22Rv1 (cell line): Measurements from ENCODE around the gene ISLR.

ENCODE experiments used
- H3K27ac ChIP-seq: fragments of 450-650 bp; 2 replicates; pipeline ENCODE4 v1.5.1; 2017
- CTCF ChIP-seq: fragments of 450-650 bp; IDR thresholded peaks from 2 replicates; pipeline ENCODE4 v1.5.1; 2017; ENCODE audit warnings: mild to moderate bottlenecking
- ZFX ChIP-seq: fragments of 450-650 bp; IDR thresholded peaks from 2 replicates; pipeline ENCODE4 v1.6.1; 2017; ENCODE audit warnings: antibody characterized with exemption, borderline replicate concordance

ISLR gene

GRCh38 chr15:74170875-74171578 lies 2.5 kb upstream of the ISLR start:
- TF ChIP-seq CTCF = no peak
- TF ChIP-seq ZFX = no peak
- no peak overlapping the region for H3K27ac ChIP-seq

GRCh38 chr15:74171965-74172541 lies 1.5 kb upstream of the ISLR start:
- no peak overlapping the region for H3K27ac ChIP-seq

GRCh38 chr15:74172701-74173379 lies 670 bp upstream of the ISLR start:
- no peak overlapping the region for H3K27ac ChIP-seq
- TF ChIP-seq CTCF (no peak), ZFX (no peak)

More at GRCh38 chr15:74171965-74172541, 1.5 kb upstream of the ISLR start:
- TF ChIP-seq ZFX (no peak), CTCF (no peak)

GRCh38 chr15:74174219-74174957 lies 878 bp downstream of the ISLR start:
- no peak overlapping the region for H3K27ac ChIP-seq
- TF ChIP-seq CTCF (no peak), ZFX (no peak)

GRCh38 chr15:74174958-74175253 lies 1.4 kb downstream of the ISLR start:
- H3K27ac ChIP-seq = no peak overlapping the region

GRCh38 chr15:74175271-74176191 lies 2.0 kb downstream of the ISLR start:
- no peak overlapping the region for H3K27ac ChIP-seq
- TF ChIP-seq CTCF (no peak), ZFX (no peak)

More at GRCh38 chr15:74174958-74175253, 1.4 kb downstream of the ISLR start:
- TF ChIP-seq ZFX (no peak), CTCF (no peak)
